ENCODE results near the gene STK32B. TPM values are rescaled to one million over a fixed set of nuclear protein-coding genes. Genes with fewer than 3 reads are reported as not detected.

Gene STK32B
- total RNA-seq, 3 donors from 2014 or later: not detected

- Mint-ChIP-seq H3K4me1 (ENCODE audit: low read depth) (no peaks in the 10 kb centered on the region), H3K27me3 (ENCODE audit: low read depth) (no peaks in the 10 kb centered on the region), H3K36me3 (ENCODE audit: insufficient read depth) (no peaks in the 10 kb centered on the region), H3K4me3 (no peak overlapping the region), H3K9me3 (peaks cover 9% of the 10 kb centered on the region)
- ATAC-seq: no peak
- DNase-seq: no peak
Observed at GRCh38 chr4:5067908-5068307, 16.6 kb downstream of the STK32B start.

GRCh38 chr4:5069901-5070300 is 18.6 kb downstream of the STK32B start:
- DNase-seq: no peak
- ATAC-seq: no peak
- H3K36me3 Mint-ChIP-seq (ENCODE audit: insufficient read depth): no peaks in the 10 kb centered on the region
- H3K27me3 Mint-ChIP-seq (ENCODE audit: low read depth): no peaks in the 10 kb centered on the region
- H3K9me3 Mint-ChIP-seq: peaks cover 9% of the 10 kb centered on the region
- H3K4me1 Mint-ChIP-seq (ENCODE audit: low read depth): no peaks in the 10 kb centered on the region
- no peak overlapping the region for H3K4me3 Mint-ChIP-seq

- Mint-ChIP-seq H3K4me1 (ENCODE audit: low read depth) (no peaks in the 10 kb centered on the region), H3K4me3 (no peak overlapping the region), H3K9me3 (peaks cover 12% of the 10 kb centered on the region), H3K27me3 (ENCODE audit: low read depth) (peaks cover 2% of the 10 kb centered on the region), H3K36me3 (ENCODE audit: insufficient read depth) (no peaks in the 10 kb centered on the region)
- no peak for DNase-seq
- ATAC-seq: no peak
Observed at GRCh38 chr4:5072948-5073347, 21.7 kb downstream of the STK32B start.

GRCh38 chr4:5078009-5078408 is 26.7 kb downstream of the STK32B start:
- no peak for ATAC-seq
- DNase-seq: no peak
- H3K27me3 Mint-ChIP-seq (ENCODE audit: low read depth): peaks cover 9% of the 10 kb centered on the region
- no peaks in the 10 kb centered on the region for H3K36me3 Mint-ChIP-seq (ENCODE audit: insufficient read depth)
- peaks cover 18% of the 10 kb centered on the region for H3K9me3 Mint-ChIP-seq
- no peak overlapping the region for H3K4me3 Mint-ChIP-seq
- H3K4me1 Mint-ChIP-seq (ENCODE audit: low read depth): no peaks in the 10 kb centered on the region

- H3K4me3 Mint-ChIP-seq: no peak overlapping the region
- H3K4me1 Mint-ChIP-seq (ENCODE audit: low read depth): no peaks in the 10 kb centered on the region
- no peak for DNase-seq
- no peaks in the 10 kb centered on the region for H3K36me3 Mint-ChIP-seq (ENCODE audit: insufficient read depth)
- no peak for ATAC-seq
- peaks cover 18% of the 10 kb centered on the region for H3K9me3 Mint-ChIP-seq
- H3K27me3 Mint-ChIP-seq (ENCODE audit: low read depth): peaks cover 9% of the 10 kb centered on the region
Observed at GRCh38 chr4:5079581-5079980, 28.3 kb downstream of the STK32B start.

GRCh38 chr4:5081441-5081999 is 30.2 kb downstream of the STK32B start:
- H3K36me3 Mint-ChIP-seq (ENCODE audit: insufficient read depth): no peaks in the 10 kb centered on the region
- DNase-seq (no peak), ATAC-seq (no peak)
- peaks cover 29% of the 10 kb centered on the region for H3K9me3 Mint-ChIP-seq
- peaks cover 9% of the 10 kb centered on the region for H3K27me3 Mint-ChIP-seq (ENCODE audit: low read depth)
- no peaks in the 10 kb centered on the region for H3K4me1 Mint-ChIP-seq (ENCODE audit: low read depth)
- no peak overlapping the region for H3K4me3 Mint-ChIP-seq

GRCh38 chr4:5082376-5082775 is 31.1 kb downstream of the STK32B start:
- DNase-seq (no peak), ATAC-seq (no peak)
- H3K4me3 Mint-ChIP-seq: no peak overlapping the region
- H3K36me3 Mint-ChIP-seq (ENCODE audit: insufficient read depth): no peaks in the 10 kb centered on the region
- H3K4me1 Mint-ChIP-seq (ENCODE audit: low read depth): no peaks in the 10 kb centered on the region
- H3K27me3 Mint-ChIP-seq (ENCODE audit: low read depth): peaks cover 9% of the 10 kb centered on the region
- peaks cover 31% of the 10 kb centered on the region for H3K9me3 Mint-ChIP-seq

- no peaks in the 10 kb centered on the region for H3K4me1 Mint-ChIP-seq (ENCODE audit: low read depth)
- H3K36me3 Mint-ChIP-seq (ENCODE audit: insufficient read depth): no peaks in the 10 kb centered on the region
- peaks cover 25% of the 10 kb centered on the region for H3K9me3 Mint-ChIP-seq
- H3K4me3 Mint-ChIP-seq: no peak overlapping the region
- no peak for DNase-seq
- no peak for ATAC-seq
- peaks cover 4% of the 10 kb centered on the region for H3K27me3 Mint-ChIP-seq (ENCODE audit: low read depth)
Observed at GRCh38 chr4:5084911-5085475, 33.7 kb downstream of the STK32B start.

GRCh38 chr4:5086535-5086934 is 35.3 kb downstream of the STK32B start:
- Mint-ChIP-seq H3K27me3 (ENCODE audit: low read depth) (no peaks in the 10 kb centered on the region), H3K4me1 (ENCODE audit: low read depth) (no peaks in the 10 kb centered on the region), H3K4me3 (no peak overlapping the region), H3K36me3 (ENCODE audit: insufficient read depth) (no peaks in the 10 kb centered on the region), H3K9me3 (peaks cover 21% of the 10 kb centered on the region)
- ATAC-seq: no peak
- DNase-seq: no peak

GRCh38 chr4:5096261-5096660 is 45.0 kb downstream of the STK32B start:
- Mint-ChIP-seq H3K4me1 (ENCODE audit: low read depth) (no peaks in the 10 kb centered on the region), H3K4me3 (no peak overlapping the region), H3K27me3 (ENCODE audit: low read depth) (no peaks in the 10 kb centered on the region), H3K36me3 (ENCODE audit: insufficient read depth) (no peaks in the 10 kb centered on the region), H3K9me3 (peaks cover 5% of the 10 kb centered on the region)
- DNase-seq (no peak), ATAC-seq (no peak)

- Mint-ChIP-seq H3K36me3 (ENCODE audit: insufficient read depth) (no peaks in the 10 kb centered on the region), H3K4me3 (no peak overlapping the region), H3K9me3 (no peaks in the 10 kb centered on the region), H3K4me1 (ENCODE audit: low read depth) (no peaks in the 10 kb centered on the region), H3K27me3 (ENCODE audit: low read depth) (no peaks in the 10 kb centered on the region)
- no peak for DNase-seq
- ATAC-seq: no peak
Observed at GRCh38 chr4:5098176-5098575, 46.9 kb downstream of the STK32B start.

GRCh38 chr4:5100336-5100735 is 49.1 kb downstream of the STK32B start:
- H3K36me3 Mint-ChIP-seq (ENCODE audit: insufficient read depth): no peaks in the 10 kb centered on the region
- DNase-seq: no peak
- no peak overlapping the region for H3K4me3 Mint-ChIP-seq
- ATAC-seq: no peak
- H3K4me1 Mint-ChIP-seq (ENCODE audit: low read depth): no peaks in the 10 kb centered on the region
- H3K9me3 Mint-ChIP-seq: no peaks in the 10 kb centered on the region
- H3K27me3 Mint-ChIP-seq (ENCODE audit: low read depth): no peaks in the 10 kb centered on the region

- H3K4me3 Mint-ChIP-seq: no peak overlapping the region
- H3K4me1 Mint-ChIP-seq (ENCODE audit: low read depth): no peaks in the 10 kb centered on the region
- no peaks in the 10 kb centered on the region for H3K9me3 Mint-ChIP-seq
- no peak for ATAC-seq
- no peaks in the 10 kb centered on the region for H3K27me3 Mint-ChIP-seq (ENCODE audit: low read depth)
- H3K36me3 Mint-ChIP-seq (ENCODE audit: insufficient read depth): no peaks in the 10 kb centered on the region
- no peak for DNase-seq
Observed at GRCh38 chr4:5100986-5101385, 49.7 kb downstream of the STK32B start.

GRCh38 chr4:5101571-5101970 is 50.3 kb downstream of the STK32B start:
- Mint-ChIP-seq H3K27me3 (ENCODE audit: low read depth) (no peaks in the 10 kb centered on the region), H3K4me3 (no peak overlapping the region), H3K36me3 (ENCODE audit: insufficient read depth) (no peaks in the 10 kb centered on the region), H3K4me1 (ENCODE audit: low read depth) (no peaks in the 10 kb centered on the region), H3K9me3 (no peaks in the 10 kb centered on the region)
- ATAC-seq (no peak), DNase-seq (no peak)

GRCh38 chr4:5110901-5111300 is 59.6 kb downstream of the STK32B start:
- Mint-ChIP-seq H3K9me3 (no peaks in the 10 kb centered on the region), H3K4me1 (ENCODE audit: low read depth) (no peaks in the 10 kb centered on the region), H3K36me3 (ENCODE audit: insufficient read depth) (no peaks in the 10 kb centered on the region), H3K4me3 (no peak overlapping the region), H3K27me3 (ENCODE audit: low read depth) (no peaks in the 10 kb centered on the region)
- ATAC-seq (no peak), DNase-seq (no peak)

Measured in activated T-cell treated with anti-CD3 and anti-CD28 coated beads, Interleukin-2, amount 50 U/mL, for 4 hours (primary cell).